ENCODE data around the gene UGT1A8.

DNA sequence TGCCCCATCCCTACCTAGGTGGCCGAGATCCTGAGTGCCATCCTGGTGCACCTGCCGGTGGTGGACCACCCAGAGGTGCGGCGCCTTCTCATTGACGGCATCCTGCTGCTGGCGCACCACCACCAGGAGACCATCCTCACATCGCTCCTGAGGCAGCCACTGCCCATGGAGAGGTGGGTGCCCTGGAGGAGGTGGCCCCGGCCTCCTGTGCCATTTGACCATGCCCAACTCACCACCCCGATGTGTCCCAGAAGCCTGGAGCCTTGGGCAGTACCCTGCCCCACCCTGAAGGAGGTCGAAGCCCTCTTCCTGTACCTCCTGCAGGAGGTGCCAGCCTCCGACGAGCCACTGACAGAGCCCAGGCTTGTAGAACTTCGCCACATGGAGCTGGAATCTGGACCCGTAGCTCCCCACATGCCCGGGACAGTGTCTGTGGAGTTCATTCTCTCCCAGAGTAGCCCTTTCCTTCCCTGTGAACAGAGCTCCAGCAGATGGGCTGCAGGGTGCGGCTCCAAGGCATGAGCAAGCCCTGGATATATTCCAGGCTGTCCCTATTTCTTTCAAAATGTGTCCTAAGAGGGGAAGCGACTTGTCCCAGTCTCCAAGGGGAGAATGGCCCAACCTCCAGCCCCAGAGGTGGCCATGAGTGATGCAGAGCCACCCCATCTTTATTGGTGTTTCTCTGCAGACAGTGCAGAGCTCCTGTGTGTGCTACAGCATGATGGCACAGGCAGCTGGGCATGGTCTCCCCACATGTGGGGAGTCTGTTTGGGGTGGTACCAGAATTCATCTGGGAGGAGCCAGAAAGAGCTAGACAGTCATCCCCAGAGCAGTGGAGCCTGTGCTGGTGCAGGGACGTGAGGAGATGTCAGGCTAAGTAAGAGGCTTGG is 202.7 kb downstream of the UGT1A8 start:
- TF ChIP-seq POLR2A (IDR thresholded peaks at IDR 0.05; ENCODE audit: low read depth) (no peak), POLR2AphosphoS5 (IDR thresholded peaks at IDR 0.05) (no peak)

All from esophagus muscularis mucosa (tissue), 2 donors.